Measurements from ENCODE around the gene EIF1B.

The EIF1B gene

DNA sequence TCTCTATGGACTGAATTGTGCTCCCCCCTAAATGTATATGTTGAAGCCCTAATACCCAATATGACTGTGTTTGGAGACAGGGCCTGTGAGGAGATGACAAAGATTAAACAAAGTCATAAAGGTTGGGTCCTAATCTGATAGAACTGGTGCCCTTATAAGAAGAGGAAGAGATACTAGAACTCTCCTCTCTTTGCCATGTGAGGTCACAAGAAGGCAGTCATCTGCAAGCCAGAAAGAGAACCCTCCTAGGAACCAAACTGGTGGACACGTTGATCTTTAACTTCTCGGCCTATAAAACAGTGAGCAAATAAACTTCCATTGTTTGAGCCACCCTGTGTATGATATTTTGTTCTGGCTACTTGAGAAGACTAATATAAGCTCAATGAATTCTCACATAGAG lies 45.9 kb downstream of the EIF1B start:
- DNase-seq, result no peak

DNA sequence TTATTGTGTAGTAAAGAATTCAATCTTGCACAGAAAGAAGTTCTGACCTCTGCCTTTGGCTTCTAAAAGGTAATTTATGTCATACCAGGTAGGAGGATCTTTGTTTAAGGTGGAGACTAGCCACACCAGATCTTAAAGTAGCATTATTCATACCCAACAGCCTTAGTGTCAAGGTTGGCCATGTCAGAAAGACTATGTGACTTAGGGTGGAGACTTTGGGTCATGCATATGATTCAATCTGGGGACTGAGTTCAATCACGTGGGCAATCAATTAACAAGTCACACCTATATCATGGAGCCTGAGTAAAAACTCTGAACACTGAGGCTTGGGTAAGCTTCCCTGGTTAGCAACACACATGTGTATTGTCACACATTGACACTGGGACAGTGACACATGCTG lies 48.9 kb downstream of the EIF1B start:
- no peak for DNase-seq
